Gastrocnemius medialis (tissue), 4 donors: ENCODE results near the gene PARS2. TPM values are rescaled to one million over a fixed set of nuclear protein-coding genes. Genes with fewer than 3 reads are reported as not detected.

Source experiments
- ATAC-seq, 2 donors: fragments of 150-250 bp; one replicate each; pipeline ENCODE4 v1.9.1; 2016
- DNase-seq, 2 donors: peaks; one replicate each; pipeline ENCODE4 v3.0.0-alpha.2; 2019
- H3K27ac ChIP-seq, 4 donors: fragments of 200-600 bp; sonication (generic); 1 replicate in 1 of 4; 2 replicates in 3 of 4; pipeline ENCODE4 v1.5.1; 2016 to 2018; ENCODE audit warnings: mild to moderate bottlenecking in 2 of 4, moderate library complexity in 1 of 4
- H3K27me3 ChIP-seq, 3 donors: fragments of 200-600 bp; sonication (generic) in 2 of 3; 1 replicate in 1 of 3; 2 replicates in 2 of 3; pipeline versions ENCODE4 v1.5.1 to v1.6.0; 2016 to 2019; ENCODE audit warnings: mild to moderate bottlenecking in 1 of 3, moderate library complexity in 1 of 3
- H3K36me3 ChIP-seq, 2 donors: fragments of 200-600 bp; sonication (generic) in 1 of 2; one replicate each; pipeline ENCODE4 v1.5.1; 2017 to 2018
- H3K4me1 ChIP-seq, 2 donors: fragments of 200-600 bp; sonication (generic) in 1 of 2; one replicate each; pipeline ENCODE4 v1.5.1; 2016 to 2017; ENCODE audit warnings: mild to moderate bottlenecking in 2 of 2
- H3K4me3 ChIP-seq, 4 donors: fragments of 200-600 bp; sonication (generic) in 3 of 4; 1 replicate in 1 of 4; 2 replicates in 3 of 4; pipeline ENCODE4 v1.5.1; 2016 to 2019; ENCODE audit warnings: mild to moderate bottlenecking in 2 of 4
- H3K9me3 ChIP-seq, 3 donors: fragments of 200-600 bp; sonication (generic) in 2 of 3; 1 replicate in 1 of 3; 2 replicates in 2 of 3; pipeline ENCODE4 v1.5.1; 2016 to 2019
- POLR2A ChIP-seq, 2 donors: fragments of 450-650 bp; IDR thresholded peaks; one replicate each; pipeline ENCODE4 v1.6.1; 2017; ENCODE audit warnings: antibody characterized with exemption in 2 of 2, mild to moderate bottlenecking in 2 of 2, moderate library complexity in 2 of 2
- in situ Hi-C, 4 donors: fragments of 200-750 bp; cut with MboI; loops; one replicate each; pipeline versions ENCODE4 v1.15.0 to v1.8.0; 2017; ENCODE audit warnings: low sequenced_read_pairs in 4 of 4
- intact Hi-C: fragments of 100-400 bp; cut with DNase I; formaldehyde crosslinking; loops from one replicate; pipeline ENCODE4 v1.15.1; 2023; ENCODE audit warnings: low total_unique reads
- total RNA-seq, 4 donors: library from RNA; depleted of rRNA; stranded (reverse); fragments of >200 nt; gene quantifications; one replicate each; pipeline versions ENCODE4 v1.1.0 to v1.2.3, GENCODE V29; 2016
- TF ChIP-seq, protein P1 (sequence below), 5 experiments: fragments of 450-650 bp in 3 of 5; fragments of 200-600 bp in 2 of 5; sonication (generic) in 2 of 5; IDR thresholded peaks in 4 of 5; conservative IDR thresholded peaks in 1 of 5; 1 replicate in 4 of 5; 2 replicates in 1 of 5; pipeline ENCODE4 v1.5.1; 2016 to 2019; ENCODE audit warnings: antibody characterized with exemption in 5 of 5, mild to moderate bottlenecking in 3 of 5, moderate library complexity in 3 of 5

The PARS2 gene
- total RNA-seq, 4 donors from 2014 or later = 4.7 to 8.4 (median 4.9) TPM

- Histone ChIP-seq H3K27me3 (no peaks in the 10 kb centered on the region), H3K4me1 (peaks cover 0 to 4% of the 10 kb centered on the region in 2 donors), H3K27ac (no peak overlapping the region), H3K36me3 (peaks cover 0 to under 1% of the 10 kb centered on the region in 2 donors), H3K9me3 (no peaks in the 10 kb centered on the region), H3K4me3 (no peak overlapping the region)
- DNase-seq (no peak), ATAC-seq (no peak)
- in situ Hi-C loops = loop anchor here in 1 of 4 donors (25.0 kb wide), 2 partner anchors 688 to 888 kb away; partner anchors contain the start of genes TCEANC2 and TMEM59
- no peak for TF ChIP-seq POLR2A (IDR thresholded peaks at IDR 0.05)
- TF ChIP-seq, protein P1, sequence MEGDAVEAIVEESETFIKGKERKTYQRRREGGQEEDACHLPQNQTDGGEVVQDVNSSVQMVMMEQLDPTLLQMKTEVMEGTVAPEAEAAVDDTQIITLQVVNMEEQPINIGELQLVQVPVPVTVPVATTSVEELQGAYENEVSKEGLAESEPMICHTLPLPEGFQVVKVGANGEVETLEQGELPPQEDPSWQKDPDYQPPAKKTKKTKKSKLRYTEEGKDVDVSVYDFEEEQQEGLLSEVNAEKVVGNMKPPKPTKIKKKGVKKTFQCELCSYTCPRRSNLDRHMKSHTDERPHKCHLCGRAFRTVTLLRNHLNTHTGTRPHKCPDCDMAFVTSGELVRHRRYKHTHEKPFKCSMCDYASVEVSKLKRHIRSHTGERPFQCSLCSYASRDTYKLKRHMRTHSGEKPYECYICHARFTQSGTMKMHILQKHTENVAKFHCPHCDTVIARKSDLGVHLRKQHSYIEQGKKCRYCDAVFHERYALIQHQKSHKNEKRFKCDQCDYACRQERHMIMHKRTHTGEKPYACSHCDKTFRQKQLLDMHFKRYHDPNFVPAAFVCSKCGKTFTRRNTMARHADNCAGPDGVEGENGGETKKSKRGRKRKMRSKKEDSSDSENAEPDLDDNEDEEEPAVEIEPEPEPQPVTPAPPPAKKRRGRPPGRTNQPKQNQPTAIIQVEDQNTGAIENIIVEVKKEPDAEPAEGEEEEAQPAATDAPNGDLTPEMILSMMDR (IDR thresholded peaks at IDR 0.05 in 4 of 5, conservative IDR thresholded peaks at IDR 0.05 in 1 of 5) = no peak
- intact Hi-C loops = no loop called here
Measured at GRCh38 chr1:54750596-54750995, 13.7 kb downstream of the PARS2 start.

GRCh38 chr1:54748094-54748835 lies 16.1 kb downstream of the PARS2 start:
- H3K9me3 ChIP-seq = no peaks in the 10 kb centered on the region
- no peak overlapping the region for H3K4me3 ChIP-seq
- no peak for TF ChIP-seq POLR2A (IDR thresholded peaks at IDR 0.05)
- TF ChIP-seq, protein P1 (IDR thresholded peaks at IDR 0.05 in 4 of 5, conservative IDR thresholded peaks at IDR 0.05 in 1 of 5) = no peak
- intact Hi-C loops (no loop called here), in situ Hi-C loops (no loop called here)
- no peak overlapping the region for H3K27ac ChIP-seq
- peaks cover 0 to 5% of the 10 kb centered on the region in 2 donors for H3K36me3 ChIP-seq
- no peaks in the 10 kb centered on the region for H3K4me1 ChIP-seq
- DNase-seq (no peak), ATAC-seq (no peak)
- H3K27me3 ChIP-seq = no peaks in the 10 kb centered on the region

GRCh38 chr1:54745864-54746263 lies 18.5 kb downstream of the PARS2 start:
- in situ Hi-C loops (no loop called here), intact Hi-C loops (no loop called here)
- DNase-seq (no peak), ATAC-seq (no peak)
- Histone ChIP-seq H3K36me3 (peaks cover 0 to 29% of the 10 kb centered on the region in 2 donors), H3K27me3 (no peaks in the 10 kb centered on the region), H3K27ac (no peak overlapping the region), H3K9me3 (no peaks in the 10 kb centered on the region), H3K4me3 (no peak overlapping the region), H3K4me1 (no peaks in the 10 kb centered on the region)
- no peak for TF ChIP-seq POLR2A (IDR thresholded peaks at IDR 0.05)
- TF ChIP-seq, protein P1 (IDR thresholded peaks at IDR 0.05 in 4 of 5, conservative IDR thresholded peaks at IDR 0.05 in 1 of 5) = no peak

DNA sequence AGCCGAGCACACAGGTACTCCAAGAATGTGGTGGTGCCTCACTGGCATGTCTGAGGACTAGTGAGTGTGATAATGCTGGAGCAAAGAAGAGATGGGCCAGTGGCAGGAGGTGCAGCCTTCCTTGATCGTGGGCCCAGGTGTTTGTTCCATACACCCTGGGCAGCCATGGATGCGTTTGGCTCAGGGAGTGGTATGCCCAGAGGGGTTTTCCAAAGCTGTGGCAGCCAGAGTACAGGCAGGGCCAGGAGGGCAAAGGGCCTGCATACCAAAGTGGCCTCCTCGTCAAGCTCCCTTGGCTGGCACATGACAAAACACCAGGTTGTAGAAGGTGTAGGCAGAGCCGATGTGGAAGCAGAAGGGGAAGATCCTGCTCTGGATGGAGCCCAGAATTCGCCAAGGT lies 19.0 kb downstream of the PARS2 start:
- TF ChIP-seq, protein P1 (IDR thresholded peaks at IDR 0.05 in 4 of 5, conservative IDR thresholded peaks at IDR 0.05 in 1 of 5) = no peak
- TF ChIP-seq POLR2A (IDR thresholded peaks at IDR 0.05) = no peak
- in situ Hi-C loops = no loop called here
- Histone ChIP-seq H3K9me3 (no peaks in the 10 kb centered on the region), H3K4me3 (no peak overlapping the region), H3K27me3 (no peaks in the 10 kb centered on the region), H3K36me3 (peaks cover 0 to 35% of the 10 kb centered on the region in 2 donors), H3K27ac (no peak overlapping the region), H3K4me1 (no peaks in the 10 kb centered on the region)
- no peak for DNase-seq
- ATAC-seq = no peak
- intact Hi-C loops = no loop called here
